CD4-positive, alpha-beta memory T cell (primary cell): ENCODE data around the gene TPSG1. TPM values are rescaled to one million over a fixed set of nuclear protein-coding genes. Genes with fewer than 3 reads are reported as not detected.

Experiments used
- CTCF ChIA-PET: fragments of 350-600 bp; sonication (Branson Sonifier 250); formaldehyde crosslinking; loops from one replicate; lab custom pipeline; 2021; ENCODE audit warnings: inconsistent platforms; ENCODE audit not compliant: partially characterized antibody; lab: Charles Lee
- POLR2A ChIA-PET: fragments of 350-600 bp; sonication (Branson Sonifier 250); formaldehyde crosslinking; loops from one replicate; lab custom pipeline; 2021; ENCODE audit not compliant: partially characterized antibody; lab: Charles Lee
- DNase-seq, 5 donors: peaks; one replicate each; pipeline versions ENCODE4 v3.0.0 to v3.0.0-alpha.2; 2020 to 2022; ENCODE audit warnings: mixed read lengths in 1 of 5
- H3K27ac ChIP-seq: one replicate; pipeline ENCODE4 v1.7.0; 2013; ENCODE audit warnings: low read depth, low read length
- H3K27me3 ChIP-seq: 2 replicates; pipeline ENCODE4 v1.7.0; 2013; ENCODE audit warnings: mild to moderate bottlenecking, low read length, moderate library complexity; ENCODE audit not compliant: insufficient read depth
- H3K36me3 ChIP-seq: 2 replicates; pipeline ENCODE4 v1.7.0; 2013; ENCODE audit warnings: mild to moderate bottlenecking, low read length, moderate library complexity; ENCODE audit not compliant: insufficient read depth
- H3K4me1 ChIP-seq: 2 replicates; pipeline ENCODE4 v1.7.0; 2013; ENCODE audit warnings: mild to moderate bottlenecking, low read length, moderate library complexity; ENCODE audit not compliant: insufficient read depth
- H3K4me3 ChIP-seq, 2 donors: one replicate each; pipeline ENCODE4 v1.7.0; 2013; ENCODE audit warnings: low read length in 2 of 2, mild to moderate bottlenecking in 1 of 2
- H3K9me3 ChIP-seq, 2 donors: one replicate each; pipeline ENCODE4 v1.7.0; 2013; ENCODE audit warnings: low read length in 2 of 2, control low read depth in 1 of 2; ENCODE audit not compliant: control insufficient read depth in 1 of 2
- H3K27ac Mint-ChIP-seq, 7 donors: one replicate each; pipeline ENCODE4 v1.8.0; 2020 to 2021; ENCODE audit warnings: mixed read lengths in 7 of 7, mild to moderate bottlenecking in 6 of 7, inconsistent platforms in 3 of 7, moderate library complexity in 3 of 7
- H3K27me3 Mint-ChIP-seq, 2 donors: one replicate each; pipeline ENCODE4 v1.8.0; 2020 to 2021; ENCODE audit warnings: mixed read lengths in 2 of 2
- H3K36me3 Mint-ChIP-seq, 2 donors: one replicate each; pipeline ENCODE4 v1.8.0; 2020 to 2021; ENCODE audit warnings: mixed read lengths in 2 of 2, inconsistent platforms in 1 of 2, mild to moderate bottlenecking in 1 of 2
- H3K4me1 Mint-ChIP-seq, 4 donors: one replicate each; pipeline ENCODE4 v1.8.0; 2020 to 2021; ENCODE audit warnings: mixed read lengths in 4 of 4, mild to moderate bottlenecking in 1 of 4
- H3K4me3 Mint-ChIP-seq, 8 donors: one replicate each; pipeline ENCODE4 v1.8.0; 2020 to 2021; ENCODE audit warnings: mixed read lengths in 8 of 8, mild to moderate bottlenecking in 7 of 8, moderate library complexity in 6 of 8, inconsistent platforms in 3 of 8
- H3K9me3 Mint-ChIP-seq, 8 donors: one replicate each; pipeline ENCODE4 v1.8.0; 2020 to 2021; ENCODE audit warnings: mixed read lengths in 8 of 8, mild to moderate bottlenecking in 5 of 8, inconsistent platforms in 3 of 8, moderate library complexity in 1 of 8
- intact Hi-C: fragments of 100-400 bp; cut with micrococcal nuclease; formaldehyde crosslinking; loops from one replicate; pipeline ENCODE4 v1.15.1; 2023
- polyA plus RNA-seq, 2 donors: library from polyadenylated mRNA; unstranded; fragments of 300-500 nt; fragmentation: Illumina TruSeq; gene quantifications; one replicate each; pipeline ENCODE4 v1.2.3, GENCODE V29; 2021
- total RNA-seq, 2 experiments: library from RNA; stranded (reverse); gene quantifications; one replicate each; pipeline ENCODE4 v1.2.3, GENCODE V29; 2021

TPSG1 gene
- total and polyA plus RNA-seq, 4 experiments from 2014 or later, result not detected

GRCh38 chr16:1211451-1212268, 13.4 kb downstream of the TPSG1 start:
- Histone ChIP-seq H3K27ac (no peak overlapping the region), H3K36me3 (no peaks in the 10 kb centered on the region), H3K4me3 (no peak overlapping the region), H3K27me3 (no peaks in the 10 kb centered on the region), H3K4me1 (no peaks in the 10 kb centered on the region), H3K9me3 (no peaks in the 10 kb centered on the region)
- H3K9me3 Mint-ChIP-seq, result no peaks in the 10 kb centered on the region
- ChIA-PET CTCF (no interaction called here), POLR2A (no interaction called here)
- H3K27ac Mint-ChIP-seq, result no peak overlapping the region
- peaks cover 0 to 4% (median 0%) of the 10 kb centered on the region in 4 donors for H3K4me1 Mint-ChIP-seq
- H3K27me3 Mint-ChIP-seq, result peaks cover 0 to 2% of the 10 kb centered on the region in 2 donors
- H3K36me3 Mint-ChIP-seq, result no peaks in the 10 kb centered on the region
- intact Hi-C loops, result no loop called here
- no peak for DNase-seq
- H3K4me3 Mint-ChIP-seq, result no peak overlapping the region

GRCh38 chr16:1210461-1210860, 14.6 kb downstream of the TPSG1 start:
- POLR2A ChIA-PET, result no interaction called here

DNA sequence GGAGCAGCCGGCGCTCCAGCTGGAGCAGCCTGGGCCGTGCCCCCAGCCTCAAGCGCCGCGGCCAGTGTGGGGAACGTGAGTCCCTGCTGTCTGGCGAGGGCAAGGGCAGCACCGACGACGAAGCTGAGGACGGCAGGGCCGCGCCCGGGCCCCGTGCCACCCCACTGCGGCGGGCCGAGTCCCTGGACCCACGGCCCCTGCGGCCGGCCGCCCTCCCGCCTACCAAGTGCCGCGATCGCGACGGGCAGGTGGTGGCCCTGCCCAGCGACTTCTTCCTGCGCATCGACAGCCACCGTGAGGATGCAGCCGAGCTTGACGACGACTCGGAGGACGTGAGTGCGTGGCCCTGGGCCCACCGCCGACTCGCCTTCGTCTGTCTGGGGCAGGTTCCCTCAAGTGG, 16.0 kb downstream of the TPSG1 start:
- POLR2A ChIA-PET, result no interaction called here
- Mint-ChIP-seq H3K4me1 (peaks cover 0 to 4% (median 0%) of the 10 kb centered on the region in 4 donors), H3K36me3 (no peaks in the 10 kb centered on the region), H3K27ac (no peak overlapping the region), H3K9me3 (no peaks in the 10 kb centered on the region), H3K4me3 (no peak overlapping the region), H3K27me3 (peaks cover 0 to 2% of the 10 kb centered on the region in 2 donors)
- Histone ChIP-seq H3K4me3 (no peak overlapping the region), H3K27ac (no peak overlapping the region), H3K9me3 (no peaks in the 10 kb centered on the region), H3K36me3 (no peaks in the 10 kb centered on the region), H3K4me1 (no peaks in the 10 kb centered on the region), H3K27me3 (no peaks in the 10 kb centered on the region)
- CTCF ChIA-PET, result no interaction called here
- intact Hi-C loops, result no loop called here
- no peak for DNase-seq

More at GRCh38 chr16:1210461-1210860, 14.6 kb downstream of the TPSG1 start:
- no peak overlapping the region for H3K4me3 Mint-ChIP-seq
- no peaks in the 10 kb centered on the region for H3K4me1 ChIP-seq
- H3K27me3 ChIP-seq, result no peaks in the 10 kb centered on the region
- no peaks in the 10 kb centered on the region for H3K36me3 Mint-ChIP-seq
- CTCF ChIA-PET, result no interaction called here
- no peak overlapping the region for H3K4me3 ChIP-seq
- no peak for DNase-seq
- H3K27ac ChIP-seq, result no peak overlapping the region
- H3K9me3 ChIP-seq, result no peaks in the 10 kb centered on the region
- H3K36me3 ChIP-seq, result no peaks in the 10 kb centered on the region
- H3K27ac Mint-ChIP-seq, result no peak overlapping the region
- intact Hi-C loops, result no loop called here
- H3K4me1 Mint-ChIP-seq, result peaks cover 0 to 4% (median 0%) of the 10 kb centered on the region in 4 donors
- H3K9me3 Mint-ChIP-seq, result no peaks in the 10 kb centered on the region
- peaks cover 0 to 2% of the 10 kb centered on the region in 2 donors for H3K27me3 Mint-ChIP-seq

GRCh38 chr16:1208239-1208830, 16.7 kb downstream of the TPSG1 start:
- Mint-ChIP-seq H3K27ac (peak overlapping the region in 3 of 7 donors; percentile 6 to 88 (median 24)), H3K4me3 (peak overlapping the region; percentile 37 to 82 (median 71)), H3K36me3 (no peaks in the 10 kb centered on the region), H3K9me3 (no peaks in the 10 kb centered on the region), H3K4me1 (peaks cover 0 to 4% (median 0%) of the 10 kb centered on the region in 4 donors), H3K27me3 (peaks cover 0 to 2% of the 10 kb centered on the region in 2 donors)
- Histone ChIP-seq H3K27ac (no peak overlapping the region), H3K27me3 (no peaks in the 10 kb centered on the region), H3K4me3 (no peak overlapping the region), H3K36me3 (no peaks in the 10 kb centered on the region), H3K4me1 (no peaks in the 10 kb centered on the region), H3K9me3 (no peaks in the 10 kb centered on the region)
- intact Hi-C loops, result no loop called here
- peak in 2 of 5 donors; percentile 16 to 19 for DNase-seq
- ChIA-PET POLR2A (no interaction called here), CTCF (interaction anchor here (0.9 kb wide), 1 partner anchor 14 kb away, joined by 3 read pairs; no protein-coding TSS in a partner anchor)

- intact Hi-C loops, result no loop called here
- no peaks in the 10 kb centered on the region for H3K27me3 ChIP-seq
- no peaks in the 10 kb centered on the region for H3K9me3 ChIP-seq
- H3K4me3 Mint-ChIP-seq, result peak overlapping the region in 6 of 8 donors; percentile 20 to 77 (median 52)
- H3K4me1 Mint-ChIP-seq, result peaks cover 0 to 4% (median 0%) of the 10 kb centered on the region in 4 donors
- POLR2A ChIA-PET, result no interaction called here
- DNase-seq, result peak; percentile 6 to 49 (median 38)
- H3K4me1 ChIP-seq, result no peaks in the 10 kb centered on the region
- H3K27ac ChIP-seq, result no peak overlapping the region
- no peaks in the 10 kb centered on the region for H3K36me3 Mint-ChIP-seq
- H3K27me3 Mint-ChIP-seq, result peaks cover 0 to 2% of the 10 kb centered on the region in 2 donors
- no peak overlapping the region for H3K27ac Mint-ChIP-seq
- H3K9me3 Mint-ChIP-seq, result no peaks in the 10 kb centered on the region
- CTCF ChIA-PET, result no interaction called here
- H3K4me3 ChIP-seq, result no peak overlapping the region
- no peaks in the 10 kb centered on the region for H3K36me3 ChIP-seq
Measured at GRCh38 chr16:1206786-1207185, 18.3 kb downstream of the TPSG1 start.

DNA sequence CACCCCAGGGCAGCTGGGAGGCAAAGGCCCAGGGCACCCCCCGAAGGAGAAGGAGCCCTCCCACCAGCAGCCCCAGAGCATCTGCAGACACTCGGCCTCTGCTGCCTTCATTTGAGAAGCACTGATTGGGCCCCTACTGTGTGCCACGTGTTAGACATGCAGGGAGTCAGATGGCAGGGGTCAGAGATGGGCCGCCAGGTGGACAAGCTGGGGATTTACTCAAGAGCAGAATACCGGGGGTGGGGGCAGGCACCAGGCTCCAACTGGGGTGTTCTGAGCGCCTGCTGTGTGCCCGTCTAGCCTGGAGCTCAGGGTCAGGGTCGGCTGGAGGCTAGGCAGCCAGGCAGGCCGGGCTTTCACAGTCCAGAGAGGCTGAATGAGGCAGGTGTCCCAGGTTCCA, 18.7 kb downstream of the TPSG1 start:
- no peaks in the 10 kb centered on the region for H3K4me1 ChIP-seq
- no peak overlapping the region for H3K4me3 ChIP-seq
- no peak overlapping the region for H3K27ac ChIP-seq
- H3K36me3 ChIP-seq, result no peaks in the 10 kb centered on the region
- Mint-ChIP-seq H3K27me3 (peaks cover 0 to 2% of the 10 kb centered on the region in 2 donors), H3K9me3 (no peaks in the 10 kb centered on the region), H3K4me1 (peaks cover 0 to 4% (median 0%) of the 10 kb centered on the region in 4 donors), H3K27ac (no peak overlapping the region), H3K36me3 (no peaks in the 10 kb centered on the region), H3K4me3 (no peak overlapping the region)
- no peaks in the 10 kb centered on the region for H3K9me3 ChIP-seq
- ChIA-PET POLR2A (no interaction called here), CTCF (no interaction called here)
- no peak for DNase-seq
- no peaks in the 10 kb centered on the region for H3K27me3 ChIP-seq
- intact Hi-C loops, result no loop called here

DNA sequence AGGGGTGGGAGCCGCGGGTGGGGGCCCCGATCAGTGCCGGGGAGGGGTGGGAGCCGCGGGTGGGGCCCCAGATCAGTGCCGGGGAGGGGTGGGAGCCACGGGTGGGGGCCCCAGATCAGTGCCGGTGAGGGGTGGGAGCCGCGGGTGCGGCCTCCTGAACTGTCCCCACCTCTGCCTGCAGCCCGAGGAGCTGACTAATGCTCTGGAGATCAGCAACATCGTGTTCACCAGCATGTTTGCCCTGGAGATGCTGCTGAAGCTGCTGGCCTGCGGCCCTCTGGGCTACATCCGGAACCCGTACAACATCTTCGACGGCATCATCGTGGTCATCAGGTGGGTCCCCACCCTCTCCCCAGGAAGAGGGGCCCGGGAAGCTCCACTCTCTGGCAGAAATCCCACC, 20.1 kb downstream of the TPSG1 start:
- Mint-ChIP-seq H3K36me3 (no peaks in the 10 kb centered on the region), H3K4me1 (peaks cover 0 to 4% (median 0%) of the 10 kb centered on the region in 4 donors), H3K27ac (no peak overlapping the region), H3K27me3 (peaks cover 0 to 2% of the 10 kb centered on the region in 2 donors), H3K4me3 (no peak overlapping the region), H3K9me3 (no peaks in the 10 kb centered on the region)
- POLR2A ChIA-PET, result no interaction called here
- Histone ChIP-seq H3K27me3 (no peaks in the 10 kb centered on the region), H3K4me1 (no peaks in the 10 kb centered on the region), H3K27ac (no peak overlapping the region), H3K36me3 (no peaks in the 10 kb centered on the region), H3K4me3 (no peak overlapping the region), H3K9me3 (no peaks in the 10 kb centered on the region)
- intact Hi-C loops, result no loop called here
- CTCF ChIA-PET, result no interaction called here
- no peak for DNase-seq
